ENCODE measurements around the gene KNSTRN. TPM values are rescaled to one million over a fixed set of nuclear protein-coding genes. Genes with fewer than 3 reads are reported as not detected.

The KNSTRN gene
- total RNA-seq, 1 donor from 2014 or later, result 26.0 TPM

DNA sequence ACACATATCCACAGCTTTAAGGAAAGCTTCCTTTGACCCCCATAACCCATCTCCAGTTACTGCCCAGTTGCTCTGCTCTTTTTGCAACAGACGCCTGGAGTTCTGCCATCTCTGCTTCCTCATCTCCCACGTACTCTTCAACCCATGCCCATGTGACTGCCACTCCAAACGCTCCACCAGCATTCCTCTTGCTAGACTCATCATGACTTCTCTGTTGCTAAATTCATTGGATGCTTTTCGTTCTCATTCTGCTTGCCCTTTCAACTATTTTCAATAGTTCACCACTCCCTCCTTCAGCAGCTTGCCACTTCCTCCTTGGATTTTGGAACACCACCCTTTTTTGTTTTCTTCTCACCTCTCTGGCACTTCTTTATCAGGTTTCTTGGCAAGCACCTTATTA is 2.7 kb upstream of the KNSTRN start:
- H3K4me1 Mint-ChIP-seq (ENCODE audit: unreplicated experiment), result peaks cover 13% of the 10 kb centered on the region
- TF ChIP-seq, protein P1, sequence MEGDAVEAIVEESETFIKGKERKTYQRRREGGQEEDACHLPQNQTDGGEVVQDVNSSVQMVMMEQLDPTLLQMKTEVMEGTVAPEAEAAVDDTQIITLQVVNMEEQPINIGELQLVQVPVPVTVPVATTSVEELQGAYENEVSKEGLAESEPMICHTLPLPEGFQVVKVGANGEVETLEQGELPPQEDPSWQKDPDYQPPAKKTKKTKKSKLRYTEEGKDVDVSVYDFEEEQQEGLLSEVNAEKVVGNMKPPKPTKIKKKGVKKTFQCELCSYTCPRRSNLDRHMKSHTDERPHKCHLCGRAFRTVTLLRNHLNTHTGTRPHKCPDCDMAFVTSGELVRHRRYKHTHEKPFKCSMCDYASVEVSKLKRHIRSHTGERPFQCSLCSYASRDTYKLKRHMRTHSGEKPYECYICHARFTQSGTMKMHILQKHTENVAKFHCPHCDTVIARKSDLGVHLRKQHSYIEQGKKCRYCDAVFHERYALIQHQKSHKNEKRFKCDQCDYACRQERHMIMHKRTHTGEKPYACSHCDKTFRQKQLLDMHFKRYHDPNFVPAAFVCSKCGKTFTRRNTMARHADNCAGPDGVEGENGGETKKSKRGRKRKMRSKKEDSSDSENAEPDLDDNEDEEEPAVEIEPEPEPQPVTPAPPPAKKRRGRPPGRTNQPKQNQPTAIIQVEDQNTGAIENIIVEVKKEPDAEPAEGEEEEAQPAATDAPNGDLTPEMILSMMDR (IDR thresholded peaks at IDR 0.05; ENCODE audit: unreplicated experiment), result no peak
- no peak overlapping the region for H3K27ac Mint-ChIP-seq (ENCODE audit: unreplicated experiment)
- no peaks in the 10 kb centered on the region for H3K9me3 Mint-ChIP-seq (ENCODE audit: unreplicated experiment)
- peaks cover 4% of the 10 kb centered on the region for H3K27me3 Mint-ChIP-seq (ENCODE audit: unreplicated experiment)
- peaks cover 3% of the 10 kb centered on the region for H3K36me3 Mint-ChIP-seq (ENCODE audit: low read depth, unreplicated experiment)
- DNase-seq (ENCODE audit: low spot score), result no peak
- H3K4me3 Mint-ChIP-seq (ENCODE audit: unreplicated experiment), result no peak overlapping the region

DNA sequence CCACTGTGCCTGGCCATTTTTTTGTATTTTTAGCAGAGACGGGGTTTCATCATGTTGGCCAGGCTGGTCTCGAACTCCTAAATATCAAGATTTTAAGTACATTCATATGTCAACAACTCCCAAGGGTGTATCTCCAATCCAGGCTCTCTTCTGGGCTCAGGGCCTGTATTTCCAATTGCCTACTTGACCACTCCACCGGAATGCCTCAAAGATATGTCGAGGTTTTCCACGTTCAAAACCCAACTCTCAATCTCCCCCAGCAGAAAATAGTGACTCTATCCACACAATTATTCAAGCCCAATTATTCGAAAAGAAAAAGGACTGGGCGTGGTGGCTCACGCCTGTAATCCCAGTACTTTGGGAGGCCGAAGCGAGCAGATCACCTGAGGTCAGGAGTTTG is 1.9 kb upstream of the KNSTRN start:
- Mint-ChIP-seq H3K27me3 (ENCODE audit: unreplicated experiment) (peaks cover 4% of the 10 kb centered on the region), H3K27ac (ENCODE audit: unreplicated experiment) (no peak overlapping the region), H3K36me3 (ENCODE audit: low read depth, unreplicated experiment) (peaks cover 3% of the 10 kb centered on the region), H3K4me3 (ENCODE audit: unreplicated experiment) (no peak overlapping the region), H3K4me1 (ENCODE audit: unreplicated experiment) (peaks cover 13% of the 10 kb centered on the region), H3K9me3 (ENCODE audit: unreplicated experiment) (no peaks in the 10 kb centered on the region)
- DNase-seq (ENCODE audit: low spot score), result no peak
- TF ChIP-seq, protein P1 (IDR thresholded peaks at IDR 0.05; ENCODE audit: unreplicated experiment), result no peak

DNA sequence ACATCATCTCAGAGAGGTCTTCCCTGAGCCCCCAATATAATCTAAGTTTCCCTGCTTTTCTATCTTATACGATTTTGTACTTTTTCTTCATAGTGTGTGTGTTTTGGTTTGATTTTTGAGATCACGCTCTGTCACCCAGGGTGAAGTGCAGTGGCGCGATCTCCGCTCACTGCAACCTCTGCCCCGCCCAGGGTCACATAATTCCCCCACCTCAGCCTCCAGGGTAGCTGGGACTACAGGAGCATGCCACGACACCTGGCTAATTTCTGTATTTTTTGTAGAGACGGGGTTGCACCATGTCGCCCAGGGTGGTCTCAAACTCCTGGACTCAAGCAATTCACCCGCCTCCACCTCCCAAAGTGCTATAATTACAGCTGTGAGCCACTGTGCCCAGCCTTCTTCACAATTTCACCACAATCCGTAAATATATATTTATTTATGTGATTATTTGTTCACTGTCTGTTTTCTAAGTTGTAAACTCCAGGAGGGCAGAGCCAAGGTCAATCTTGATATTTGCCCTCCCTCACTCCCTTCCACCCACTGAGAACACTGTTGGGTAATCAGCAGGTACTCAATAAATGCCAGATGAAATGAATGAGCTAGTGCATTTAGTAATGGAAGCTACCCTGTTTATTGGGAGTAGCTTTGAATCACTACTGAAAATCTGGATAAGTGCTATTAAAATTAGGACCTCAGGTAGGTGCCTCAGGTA is 547 bp upstream of the KNSTRN start:
- peaks cover 11% of the 10 kb centered on the region for H3K36me3 Mint-ChIP-seq (ENCODE audit: low read depth, unreplicated experiment)

DNA sequence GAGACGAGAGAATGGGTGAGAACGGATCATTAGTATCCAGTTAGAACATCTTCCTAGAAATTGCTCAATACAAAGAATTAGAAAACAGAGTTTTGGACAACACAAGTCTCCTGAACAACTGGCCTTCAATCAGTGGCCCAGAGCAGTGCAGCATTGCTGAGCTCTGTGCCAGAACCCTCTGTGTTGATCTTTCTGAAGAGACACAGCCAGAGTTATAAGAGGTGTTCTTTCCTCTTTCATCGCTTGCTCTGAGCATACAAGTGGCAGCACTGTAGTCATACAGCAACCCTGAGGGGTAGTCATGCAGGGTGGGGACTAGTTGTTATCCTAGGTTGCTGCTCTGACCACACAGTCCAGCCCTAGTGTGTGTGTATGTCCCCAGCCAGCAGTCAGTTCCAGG is 4.0 kb downstream of the KNSTRN start:
- Mint-ChIP-seq H3K27ac (ENCODE audit: unreplicated experiment) (no peak overlapping the region), H3K9me3 (ENCODE audit: unreplicated experiment) (no peaks in the 10 kb centered on the region), H3K4me1 (ENCODE audit: unreplicated experiment) (peaks cover 13% of the 10 kb centered on the region), H3K36me3 (ENCODE audit: low read depth, unreplicated experiment) (peaks cover 34% of the 10 kb centered on the region), H3K4me3 (ENCODE audit: unreplicated experiment) (peak overlapping the region; percentile 15), H3K27me3 (ENCODE audit: unreplicated experiment) (peaks cover 4% of the 10 kb centered on the region)
- no peak for DNase-seq (ENCODE audit: low spot score)
- TF ChIP-seq, protein P1 (IDR thresholded peaks at IDR 0.05; ENCODE audit: unreplicated experiment), result no peak

More for the DNA sequence above, 547 bp upstream of the KNSTRN start:
- no peak for DNase-seq (ENCODE audit: low spot score)
- TF ChIP-seq, protein P1 (IDR thresholded peaks at IDR 0.05; ENCODE audit: unreplicated experiment), result no peak
- Mint-ChIP-seq H3K27me3 (ENCODE audit: unreplicated experiment) (peaks cover 4% of the 10 kb centered on the region), H3K9me3 (ENCODE audit: unreplicated experiment) (no peaks in the 10 kb centered on the region), H3K4me1 (ENCODE audit: unreplicated experiment) (peaks cover 13% of the 10 kb centered on the region), H3K4me3 (ENCODE audit: unreplicated experiment) (peak overlapping the region; percentile 98), H3K27ac (ENCODE audit: unreplicated experiment) (no peak overlapping the region)
